HL-60 (cell line): ENCODE results near the gene ADGRL2.

Source experiments
- GABPA ChIP-seq: IDR thresholded peaks from 2 replicates; pipeline ENCODE4 v1.6.1; 2012; ENCODE audit warnings: low read depth
- POLR2AphosphoS5 ChIP-seq: IDR thresholded peaks from 2 replicates; pipeline ENCODE4 v1.6.1; 2012; ENCODE audit warnings: low read depth
- TF ChIP-seq, protein P1 (sequence below): IDR thresholded peaks from one replicate; pipeline ENCODE4 v1.5.1; 2011; ENCODE audit warnings: low read length, control low read depth, inconsistent platforms; ENCODE audit not compliant: insufficient read depth
- TF ChIP-seq, protein P2 (sequence below): IDR thresholded peaks from 2 replicates; pipeline ENCODE4 v1.6.1; 2012; ENCODE audit warnings: low read depth; ENCODE audit not compliant: insufficient replicate concordance

DNA sequence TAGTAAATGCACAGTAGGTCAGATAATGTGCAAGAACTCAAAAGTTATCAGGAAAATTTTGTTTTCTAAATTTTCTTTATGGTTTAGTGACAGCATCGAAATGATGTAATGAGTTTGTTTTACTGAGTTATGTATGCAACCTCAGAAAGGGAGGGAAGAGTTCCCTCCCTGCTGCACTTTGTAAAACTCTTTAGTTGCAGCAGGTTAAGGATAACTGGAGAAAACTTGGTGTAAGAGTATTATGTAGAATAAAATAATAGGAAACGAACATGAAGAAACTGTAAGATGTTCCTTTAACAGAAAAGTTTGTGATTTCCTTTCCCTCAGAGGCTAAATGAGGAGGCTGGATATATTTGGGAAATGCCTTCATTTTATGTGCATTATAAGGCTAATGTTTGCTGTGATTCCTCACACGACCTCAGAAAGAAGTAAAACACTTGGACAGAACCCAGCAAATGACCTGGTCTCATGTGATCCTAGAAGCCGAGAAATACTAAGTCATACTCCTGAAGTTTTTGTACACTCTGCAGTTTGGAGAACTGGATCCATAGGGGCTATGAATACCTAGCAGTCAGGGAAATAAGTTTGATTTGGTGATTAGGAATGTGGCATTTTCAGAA, 35.4 kb downstream of the ADGRL2 start:
- TF ChIP-seq, protein P1, sequence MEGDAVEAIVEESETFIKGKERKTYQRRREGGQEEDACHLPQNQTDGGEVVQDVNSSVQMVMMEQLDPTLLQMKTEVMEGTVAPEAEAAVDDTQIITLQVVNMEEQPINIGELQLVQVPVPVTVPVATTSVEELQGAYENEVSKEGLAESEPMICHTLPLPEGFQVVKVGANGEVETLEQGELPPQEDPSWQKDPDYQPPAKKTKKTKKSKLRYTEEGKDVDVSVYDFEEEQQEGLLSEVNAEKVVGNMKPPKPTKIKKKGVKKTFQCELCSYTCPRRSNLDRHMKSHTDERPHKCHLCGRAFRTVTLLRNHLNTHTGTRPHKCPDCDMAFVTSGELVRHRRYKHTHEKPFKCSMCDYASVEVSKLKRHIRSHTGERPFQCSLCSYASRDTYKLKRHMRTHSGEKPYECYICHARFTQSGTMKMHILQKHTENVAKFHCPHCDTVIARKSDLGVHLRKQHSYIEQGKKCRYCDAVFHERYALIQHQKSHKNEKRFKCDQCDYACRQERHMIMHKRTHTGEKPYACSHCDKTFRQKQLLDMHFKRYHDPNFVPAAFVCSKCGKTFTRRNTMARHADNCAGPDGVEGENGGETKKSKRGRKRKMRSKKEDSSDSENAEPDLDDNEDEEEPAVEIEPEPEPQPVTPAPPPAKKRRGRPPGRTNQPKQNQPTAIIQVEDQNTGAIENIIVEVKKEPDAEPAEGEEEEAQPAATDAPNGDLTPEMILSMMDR: no peak
- no peak for TF ChIP-seq GABPA
- TF ChIP-seq, protein P2, sequence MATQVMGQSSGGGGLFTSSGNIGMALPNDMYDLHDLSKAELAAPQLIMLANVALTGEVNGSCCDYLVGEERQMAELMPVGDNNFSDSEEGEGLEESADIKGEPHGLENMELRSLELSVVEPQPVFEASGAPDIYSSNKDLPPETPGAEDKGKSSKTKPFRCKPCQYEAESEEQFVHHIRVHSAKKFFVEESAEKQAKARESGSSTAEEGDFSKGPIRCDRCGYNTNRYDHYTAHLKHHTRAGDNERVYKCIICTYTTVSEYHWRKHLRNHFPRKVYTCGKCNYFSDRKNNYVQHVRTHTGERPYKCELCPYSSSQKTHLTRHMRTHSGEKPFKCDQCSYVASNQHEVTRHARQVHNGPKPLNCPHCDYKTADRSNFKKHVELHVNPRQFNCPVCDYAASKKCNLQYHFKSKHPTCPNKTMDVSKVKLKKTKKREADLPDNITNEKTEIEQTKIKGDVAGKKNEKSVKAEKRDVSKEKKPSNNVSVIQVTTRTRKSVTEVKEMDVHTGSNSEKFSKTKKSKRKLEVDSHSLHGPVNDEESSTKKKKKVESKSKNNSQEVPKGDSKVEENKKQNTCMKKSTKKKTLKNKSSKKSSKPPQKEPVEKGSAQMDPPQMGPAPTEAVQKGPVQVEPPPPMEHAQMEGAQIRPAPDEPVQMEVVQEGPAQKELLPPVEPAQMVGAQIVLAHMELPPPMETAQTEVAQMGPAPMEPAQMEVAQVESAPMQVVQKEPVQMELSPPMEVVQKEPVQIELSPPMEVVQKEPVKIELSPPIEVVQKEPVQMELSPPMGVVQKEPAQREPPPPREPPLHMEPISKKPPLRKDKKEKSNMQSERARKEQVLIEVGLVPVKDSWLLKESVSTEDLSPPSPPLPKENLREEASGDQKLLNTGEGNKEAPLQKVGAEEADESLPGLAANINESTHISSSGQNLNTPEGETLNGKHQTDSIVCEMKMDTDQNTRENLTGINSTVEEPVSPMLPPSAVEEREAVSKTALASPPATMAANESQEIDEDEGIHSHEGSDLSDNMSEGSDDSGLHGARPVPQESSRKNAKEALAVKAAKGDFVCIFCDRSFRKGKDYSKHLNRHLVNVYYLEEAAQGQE: no peak
- no peak for TF ChIP-seq POLR2AphosphoS5
